ENCODE data around the gene SNAPC1.

SNAPC1 gene

DNA sequence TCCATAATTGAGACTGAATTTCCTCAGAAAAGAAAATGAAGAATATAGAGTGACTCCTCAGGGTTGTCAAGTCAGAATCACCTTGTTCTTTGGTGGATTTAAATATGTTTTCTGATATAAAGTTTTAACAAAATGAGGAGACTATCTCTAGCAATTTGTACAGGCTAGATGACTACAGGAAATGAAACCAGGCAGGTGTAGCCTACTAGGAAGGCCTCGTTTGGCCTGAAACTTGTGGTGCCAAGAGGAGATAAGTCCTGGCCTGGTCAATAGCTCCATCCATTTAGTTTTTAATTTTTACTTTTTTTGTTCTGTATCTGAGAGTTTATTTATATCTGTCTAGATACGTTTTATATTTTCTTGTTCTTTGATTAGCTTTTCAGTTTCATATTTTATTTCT is 41.5 kb downstream of the SNAPC1 start:
- Histone ChIP-seq H3K36me3 (ENCODE audit: control insufficient read depth, insufficient read depth, low read length) (no peaks in the 10 kb centered on the region), H2BK15ac (replicated peaks; ENCODE audit: low read depth) (no peak overlapping the region), H4K5ac (ENCODE audit: low read length) (no peak overlapping the region), H3K56ac (ENCODE audit: low read length) (no peak overlapping the region), H3K23ac (ENCODE audit: low read length) (no peak overlapping the region), H3K27ac (ENCODE audit: low read depth, low read length) (no peak overlapping the region), H3K27me3 (ENCODE audit: insufficient read depth, low read length, poor library complexity) (no peaks in the 10 kb centered on the region), H3K4me2 (ENCODE audit: low read length) (no peak overlapping the region), H4K8ac (ENCODE audit: low read depth, low read length) (no peak overlapping the region), H2BK120ac (ENCODE audit: low read depth, low read length) (no peak overlapping the region), H3K4me3 (ENCODE audit: low read length) (no peak overlapping the region), H2BK5ac (ENCODE audit: low read length) (no peak overlapping the region), H3K18ac (ENCODE audit: low read length) (no peak overlapping the region), H3K79me1 (ENCODE audit: low read length) (no peaks in the 10 kb centered on the region), H3K79me2 (ENCODE audit: control insufficient read depth, insufficient read depth, low read length) (no peaks in the 10 kb centered on the region), H3K4me1 (ENCODE audit: control insufficient read depth, low read depth, low read length) (peaks cover 4% of the 10 kb centered on the region), H3K4ac (ENCODE audit: low read depth, low read length) (no peak overlapping the region), H2AK5ac (ENCODE audit: low read length) (no peak overlapping the region), H3K9ac (ENCODE audit: low read length) (no peak overlapping the region)
- no peak for DNase-seq
- WGBS (ENCODE audit: extremely low coverage, insufficient coverage, low lambda C conversion rate): no CpG with 5 or more reads among the region's 2 CpGs

DNA sequence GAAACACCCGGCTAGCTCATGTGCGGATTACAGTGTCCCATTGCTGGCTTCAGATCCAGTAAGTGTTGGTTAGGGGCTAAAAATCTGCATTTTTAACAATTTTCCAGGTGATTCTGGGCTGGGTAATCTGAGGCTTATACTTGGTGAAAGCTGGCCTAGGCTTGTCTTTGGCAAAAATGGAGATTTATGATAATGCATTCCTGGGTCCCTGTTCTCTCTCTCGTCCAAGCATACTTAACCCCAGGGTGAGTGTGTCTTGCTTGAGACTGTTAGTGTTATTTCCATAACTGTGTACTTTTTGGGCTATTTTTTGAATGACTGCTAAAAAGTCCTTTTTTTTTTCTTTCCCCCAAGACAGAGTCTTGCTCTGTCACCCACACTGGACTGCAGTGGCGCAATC is 43.2 kb downstream of the SNAPC1 start:
- Histone ChIP-seq H3K36me3 (ENCODE audit: control insufficient read depth, insufficient read depth, low read length) (no peaks in the 10 kb centered on the region), H4K5ac (ENCODE audit: low read length) (no peak overlapping the region), H3K4me2 (ENCODE audit: low read length) (no peak overlapping the region), H3K4me3 (ENCODE audit: low read length) (no peak overlapping the region), H3K27ac (ENCODE audit: low read depth, low read length) (no peak overlapping the region), H3K27me3 (ENCODE audit: insufficient read depth, low read length, poor library complexity) (no peaks in the 10 kb centered on the region), H3K79me2 (ENCODE audit: control insufficient read depth, insufficient read depth, low read length) (no peaks in the 10 kb centered on the region), H3K9ac (ENCODE audit: low read length) (no peak overlapping the region), H3K4ac (ENCODE audit: low read depth, low read length) (no peak overlapping the region), H2BK120ac (ENCODE audit: low read depth, low read length) (no peak overlapping the region), H4K8ac (ENCODE audit: low read depth, low read length) (no peak overlapping the region), H2AK5ac (ENCODE audit: low read length) (no peak overlapping the region), H2BK15ac (replicated peaks; ENCODE audit: low read depth) (no peak overlapping the region), H2BK5ac (ENCODE audit: low read length) (no peak overlapping the region), H3K79me1 (ENCODE audit: low read length) (no peaks in the 10 kb centered on the region), H3K4me1 (ENCODE audit: control insufficient read depth, low read depth, low read length) (peaks cover 4% of the 10 kb centered on the region), H3K18ac (ENCODE audit: low read length) (no peak overlapping the region), H3K23ac (ENCODE audit: low read length) (no peak overlapping the region), H3K56ac (ENCODE audit: low read length) (no peak overlapping the region)
- no CpG with 5 or more reads among the region's 4 CpGs for WGBS (ENCODE audit: extremely low coverage, insufficient coverage, low lambda C conversion rate)
- DNase-seq: peak; percentile 10

DNA sequence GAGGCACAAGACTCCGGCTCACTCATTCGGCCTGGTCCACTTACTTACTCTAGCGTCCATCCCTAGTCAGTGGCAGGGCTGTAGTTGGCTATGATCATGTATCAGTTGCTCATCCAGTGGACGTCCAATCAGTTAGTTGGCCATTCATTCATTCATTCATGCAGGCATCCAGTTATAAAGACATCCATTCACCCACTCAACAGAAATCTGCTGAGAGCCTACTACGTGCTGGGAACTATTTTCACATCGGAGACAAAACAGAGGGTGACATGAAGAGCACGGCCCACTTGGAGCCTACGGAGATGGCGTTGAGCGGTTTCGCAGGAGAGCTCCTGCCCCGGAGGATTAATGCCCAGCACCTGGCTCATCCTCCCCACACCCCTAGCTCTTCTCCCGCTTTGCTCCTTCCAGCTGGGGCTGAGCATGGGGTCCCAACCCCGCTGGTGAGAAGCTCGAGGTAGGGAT is 49.7 kb downstream of the SNAPC1 start:
- Histone ChIP-seq H2BK5ac (ENCODE audit: low read length) (no peak overlapping the region), H2AK5ac (ENCODE audit: low read length) (no peak overlapping the region), H3K4me2 (ENCODE audit: low read length) (peak overlapping the region; percentile 17), H3K79me1 (ENCODE audit: low read length) (no peaks in the 10 kb centered on the region), H4K8ac (ENCODE audit: low read depth, low read length) (no peak overlapping the region), H3K23ac (ENCODE audit: low read length) (no peak overlapping the region), H2BK15ac (replicated peaks; ENCODE audit: low read depth) (no peak overlapping the region), H3K4me1 (ENCODE audit: control insufficient read depth, low read depth, low read length) (peaks cover 3% of the 10 kb centered on the region), H2BK120ac (ENCODE audit: low read depth, low read length) (no peak overlapping the region), H3K9ac (ENCODE audit: low read length) (peak overlapping the region; percentile 2), H3K36me3 (ENCODE audit: control insufficient read depth, insufficient read depth, low read length) (no peaks in the 10 kb centered on the region), H3K4me3 (ENCODE audit: low read length) (peak overlapping the region; percentile 0), H4K5ac (ENCODE audit: low read length) (no peak overlapping the region), H3K4ac (ENCODE audit: low read depth, low read length) (no peak overlapping the region), H3K56ac (ENCODE audit: low read length) (peak overlapping the region; percentile 11), H3K27me3 (ENCODE audit: insufficient read depth, low read length, poor library complexity) (peaks cover 11% of the 10 kb centered on the region), H3K27ac (ENCODE audit: low read depth, low read length) (no peak overlapping the region), H3K79me2 (ENCODE audit: control insufficient read depth, insufficient read depth, low read length) (no peaks in the 10 kb centered on the region), H3K18ac (ENCODE audit: low read length) (no peak overlapping the region)
- no peak for DNase-seq
- WGBS (ENCODE audit: extremely low coverage, insufficient coverage, low lambda C conversion rate): no CpG with 5 or more reads among the region's 15 CpGs

DNA sequence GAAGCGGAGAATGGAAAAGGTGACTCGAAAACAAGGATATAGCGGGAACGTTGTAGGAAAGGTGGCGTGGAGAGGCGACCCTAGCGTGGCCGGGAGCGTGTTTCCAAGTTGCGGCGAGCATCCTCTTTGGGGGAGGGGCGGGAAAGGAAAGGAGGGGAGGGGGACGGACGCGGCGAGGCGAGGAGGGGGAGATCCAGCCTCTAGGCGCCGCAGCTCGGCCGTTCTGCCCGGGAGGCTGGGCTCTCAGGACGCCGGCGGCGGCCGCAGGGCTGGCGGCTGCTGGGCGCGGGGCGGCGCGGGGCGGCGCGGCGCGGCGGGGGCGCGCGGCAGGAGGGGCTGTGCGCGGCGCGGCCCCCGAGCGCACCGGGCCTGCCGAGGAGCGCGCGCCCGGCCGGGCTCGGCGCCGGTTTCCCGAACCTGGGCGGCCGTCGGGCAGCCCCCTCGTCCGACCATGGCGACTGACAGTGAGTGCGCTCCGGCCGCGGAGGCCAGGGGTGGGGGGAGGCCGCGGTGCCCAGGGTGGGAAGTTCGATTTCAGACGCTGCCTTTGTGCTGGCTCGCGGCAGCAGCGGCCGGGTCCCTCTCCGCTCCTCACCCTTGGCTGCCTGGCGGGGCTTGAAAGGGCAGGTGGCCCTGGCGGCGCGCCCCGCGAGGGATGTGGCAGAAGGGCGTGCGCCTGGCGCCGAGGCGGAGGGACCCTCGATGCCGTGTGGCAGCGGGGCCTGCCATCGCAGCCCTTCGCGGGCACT is 50.3 kb downstream of the SNAPC1 start, which contains the start of gene SYT16:
Gene SYT16 (plus strand): TSS at position 357 of the 749 bp plus-strand sequence.
- Histone ChIP-seq H3K27me3 (ENCODE audit: insufficient read depth, low read length, poor library complexity) (peaks cover 11% of the 10 kb centered on the region), H3K79me2 (ENCODE audit: control insufficient read depth, insufficient read depth, low read length) (no peaks in the 10 kb centered on the region), H3K79me1 (ENCODE audit: low read length) (no peaks in the 10 kb centered on the region), H4K5ac (ENCODE audit: low read length) (no peak within 1 kb of the TSS), H3K23ac (ENCODE audit: low read length) (peak within 1 kb of the TSS; percentile 97), H3K4ac (ENCODE audit: low read depth, low read length) (no peak within 1 kb of the TSS), H2BK15ac (replicated peaks; ENCODE audit: low read depth) (no peak within 1 kb of the TSS), H3K27ac (ENCODE audit: low read depth, low read length) (no peak within 1 kb of the TSS), H3K4me1 (ENCODE audit: control insufficient read depth, low read depth, low read length) (peaks cover 3% of the 10 kb centered on the region), H2AK5ac (ENCODE audit: low read length) (no peak within 1 kb of the TSS), H4K8ac (ENCODE audit: low read depth, low read length) (no peak within 1 kb of the TSS), H3K4me3 (ENCODE audit: low read length) (peak within 1 kb of the TSS; percentile 39), H3K4me2 (ENCODE audit: low read length) (peak within 1 kb of the TSS; percentile 88), H3K36me3 (ENCODE audit: control insufficient read depth, insufficient read depth, low read length) (no peaks in the 10 kb centered on the region), H2BK5ac (ENCODE audit: low read length) (no peak within 1 kb of the TSS), H3K9ac (ENCODE audit: low read length) (peak within 1 kb of the TSS; percentile 62), H3K56ac (ENCODE audit: low read length) (peak within 1 kb of the TSS; percentile 83), H2BK120ac (ENCODE audit: low read depth, low read length) (no peak within 1 kb of the TSS), H3K18ac (ENCODE audit: low read length) (no peak within 1 kb of the TSS)
- DNase-seq: peak; percentile 37
- no CpG with 5 or more reads among the region's 95 CpGs for WGBS (ENCODE audit: extremely low coverage, insufficient coverage, low lambda C conversion rate)

DNA sequence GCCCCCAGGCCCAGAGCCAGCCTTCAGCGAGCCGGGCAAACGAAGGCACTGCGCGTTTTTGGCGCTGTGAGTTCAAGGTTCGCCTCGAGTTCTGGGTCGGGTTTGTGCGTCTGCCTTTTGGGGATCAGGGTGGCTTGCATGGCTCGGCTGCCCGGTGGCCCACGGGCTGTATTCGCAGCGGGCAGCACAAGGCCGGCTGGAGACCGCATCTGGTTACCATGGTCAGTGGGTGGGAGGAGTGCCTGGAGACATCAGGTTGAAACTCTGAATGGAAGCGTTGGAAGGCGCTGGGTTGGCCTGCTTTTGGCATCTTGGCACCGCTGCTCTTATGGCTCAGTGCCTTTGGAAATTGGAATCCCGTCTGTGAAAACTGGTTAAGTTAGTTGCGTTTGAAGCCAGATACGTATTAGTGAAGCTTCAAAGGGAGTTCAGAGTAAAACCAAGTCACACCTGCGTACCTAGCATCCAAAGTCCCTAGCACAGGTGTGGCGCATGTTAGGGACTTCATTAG is 50.9 kb downstream of the SNAPC1 start:
- Histone ChIP-seq H3K9ac (ENCODE audit: low read length) (peak overlapping the region; percentile 62), H3K27me3 (ENCODE audit: insufficient read depth, low read length, poor library complexity) (peaks cover 11% of the 10 kb centered on the region), H2AK5ac (ENCODE audit: low read length) (no peak overlapping the region), H3K4me1 (ENCODE audit: control insufficient read depth, low read depth, low read length) (peaks cover 3% of the 10 kb centered on the region), H2BK120ac (ENCODE audit: low read depth, low read length) (no peak overlapping the region), H3K79me1 (ENCODE audit: low read length) (no peaks in the 10 kb centered on the region), H3K4ac (ENCODE audit: low read depth, low read length) (no peak overlapping the region), H2BK5ac (ENCODE audit: low read length) (no peak overlapping the region), H3K56ac (ENCODE audit: low read length) (peak overlapping the region; percentile 83), H3K79me2 (ENCODE audit: control insufficient read depth, insufficient read depth, low read length) (no peaks in the 10 kb centered on the region), H3K36me3 (ENCODE audit: control insufficient read depth, insufficient read depth, low read length) (no peaks in the 10 kb centered on the region), H3K18ac (ENCODE audit: low read length) (no peak overlapping the region), H3K4me2 (ENCODE audit: low read length) (peak overlapping the region; percentile 88), H4K5ac (ENCODE audit: low read length) (no peak overlapping the region), H2BK15ac (replicated peaks; ENCODE audit: low read depth) (no peak overlapping the region), H3K23ac (ENCODE audit: low read length) (peak overlapping the region; percentile 97), H4K8ac (ENCODE audit: low read depth, low read length) (no peak overlapping the region), H3K27ac (ENCODE audit: low read depth, low read length) (no peak overlapping the region), H3K4me3 (ENCODE audit: low read length) (peak overlapping the region; percentile 39)
- peak; percentile 6 for DNase-seq
- no CpG with 5 or more reads among the region's 25 CpGs for WGBS (ENCODE audit: extremely low coverage, insufficient coverage, low lambda C conversion rate)
